Measurements from ENCODE around the gene PRRC2A. TPM values are rescaled to one million over a fixed set of nuclear protein-coding genes. Genes with fewer than 3 reads are reported as not detected.

PRRC2A gene
- total RNA-seq, 6 donors from 2014 or later: 80.1 to 154 (median 125) TPM

DNA sequence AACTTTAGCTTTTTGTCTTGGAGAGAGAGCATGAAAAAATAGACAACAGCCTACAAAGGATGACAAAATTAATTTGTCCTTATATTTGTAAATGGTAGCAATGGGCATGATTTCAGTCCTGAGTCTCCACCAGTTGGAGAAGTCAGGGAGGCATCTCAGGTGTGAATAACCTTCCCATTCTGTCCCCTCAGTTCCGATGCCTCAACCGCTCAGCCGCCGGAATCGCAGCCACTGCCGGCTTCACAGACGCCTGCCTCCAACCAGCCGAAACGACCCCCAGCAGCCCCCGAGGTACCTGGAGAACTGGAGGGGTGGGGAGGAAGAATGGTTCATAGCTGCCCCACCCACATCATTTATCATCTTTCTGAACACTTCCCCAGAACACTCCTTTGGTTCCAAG lies 3.6 kb downstream of the PRRC2A start:
- no peak for TF ChIP-seq POLR2AphosphoS5 (IDR thresholded peaks at IDR 0.05)
- TF ChIP-seq, protein P1, sequence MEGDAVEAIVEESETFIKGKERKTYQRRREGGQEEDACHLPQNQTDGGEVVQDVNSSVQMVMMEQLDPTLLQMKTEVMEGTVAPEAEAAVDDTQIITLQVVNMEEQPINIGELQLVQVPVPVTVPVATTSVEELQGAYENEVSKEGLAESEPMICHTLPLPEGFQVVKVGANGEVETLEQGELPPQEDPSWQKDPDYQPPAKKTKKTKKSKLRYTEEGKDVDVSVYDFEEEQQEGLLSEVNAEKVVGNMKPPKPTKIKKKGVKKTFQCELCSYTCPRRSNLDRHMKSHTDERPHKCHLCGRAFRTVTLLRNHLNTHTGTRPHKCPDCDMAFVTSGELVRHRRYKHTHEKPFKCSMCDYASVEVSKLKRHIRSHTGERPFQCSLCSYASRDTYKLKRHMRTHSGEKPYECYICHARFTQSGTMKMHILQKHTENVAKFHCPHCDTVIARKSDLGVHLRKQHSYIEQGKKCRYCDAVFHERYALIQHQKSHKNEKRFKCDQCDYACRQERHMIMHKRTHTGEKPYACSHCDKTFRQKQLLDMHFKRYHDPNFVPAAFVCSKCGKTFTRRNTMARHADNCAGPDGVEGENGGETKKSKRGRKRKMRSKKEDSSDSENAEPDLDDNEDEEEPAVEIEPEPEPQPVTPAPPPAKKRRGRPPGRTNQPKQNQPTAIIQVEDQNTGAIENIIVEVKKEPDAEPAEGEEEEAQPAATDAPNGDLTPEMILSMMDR (IDR thresholded peaks at IDR 0.05): no peak
- TF ChIP-seq EP300 (IDR thresholded peaks at IDR 0.05): no peak
- no peak for TF ChIP-seq POLR2A (IDR thresholded peaks at IDR 0.05)

DNA sequence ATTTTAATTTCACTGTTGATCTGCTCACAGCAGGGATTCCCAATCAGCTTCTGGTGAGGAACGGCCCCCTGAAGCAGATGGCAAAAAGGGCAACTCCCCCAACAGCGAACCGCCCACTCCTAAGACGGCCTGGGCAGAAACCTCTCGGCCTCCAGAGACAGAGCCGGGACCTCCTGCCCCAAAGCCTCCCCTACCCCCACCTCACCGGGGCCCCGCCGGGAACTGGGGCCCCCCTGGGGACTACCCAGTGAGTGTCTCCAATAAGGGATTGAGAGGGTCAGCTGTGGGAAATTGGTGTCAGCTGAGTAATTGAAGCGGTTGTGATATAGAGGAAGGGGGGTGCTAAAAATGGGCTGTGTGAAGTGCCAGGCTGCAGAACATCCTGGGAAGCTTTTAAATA lies 6.4 kb downstream of the PRRC2A start:
- DNase-seq: peak in 1 of 2 donors; percentile 50
- Histone ChIP-seq H3K9me3 (no peaks in the 10 kb centered on the region), H3K4me3 (no peak overlapping the region), H3K36me3 (peaks cover 70 to 91% (median 87%) of the 10 kb centered on the region in 4 donors), H3K4me1 (peaks cover 7 to 12% (median 11%) of the 10 kb centered on the region in 4 donors), H3K27ac (no peak overlapping the region), H3K27me3 (no peaks in the 10 kb centered on the region)
- TF ChIP-seq POLR2AphosphoS5 (IDR thresholded peaks at IDR 0.05) (no peak), EP300 (IDR thresholded peaks at IDR 0.05) (no peak), POLR2A (IDR thresholded peaks at IDR 0.05) (no peak)
- TF ChIP-seq, protein P1 (IDR thresholded peaks at IDR 0.05): no peak
- 89 to 96% methylated on average over 8 to 10 of the region's 10 CpGs for WGBS, 2 donors
- ATAC-seq (ENCODE audit: low FRiP score in 2 of 2): no peak

More for the DNA sequence above, 3.6 kb downstream of the PRRC2A start:
- Histone ChIP-seq H3K4me3 (no peak overlapping the region), H3K27me3 (no peaks in the 10 kb centered on the region), H3K27ac (no peak overlapping the region), H3K36me3 (peaks cover 50 to 62% (median 59%) of the 10 kb centered on the region in 4 donors), H3K4me1 (peaks cover 15 to 27% (median 18%) of the 10 kb centered on the region in 4 donors), H3K9me3 (no peaks in the 10 kb centered on the region)
- WGBS, 2 donors: 88 to 90% methylated on average over 9 to 10 of the region's 10 CpGs
- DNase-seq: peak in 1 of 2 donors; percentile 55
- no peak for ATAC-seq (ENCODE audit: low FRiP score in 2 of 2)

GRCh38 chr6:31627690-31628287 lies 7.3 kb downstream of the PRRC2A start:
- H3K36me3 ChIP-seq: peaks cover 70 to 99% (median 95%) of the 10 kb centered on the region in 4 donors
- H3K4me3 ChIP-seq: no peak overlapping the region
- TF ChIP-seq POLR2AphosphoS5 (IDR thresholded peaks at IDR 0.05): no peak
- WGBS, 2 donors: 95 to 98% methylated on average over 18 of the region's 19 CpGs
- H3K4me1 ChIP-seq: peaks cover 0 to 4% (median 2%) of the 10 kb centered on the region in 4 donors
- H3K27ac ChIP-seq: no peak overlapping the region
- DNase-seq (peak in 1 of 2 donors; percentile 72), ATAC-seq (ENCODE audit: low FRiP score in 2 of 2) (no peak)
- H3K27me3 ChIP-seq: no peaks in the 10 kb centered on the region
- H3K9me3 ChIP-seq: no peaks in the 10 kb centered on the region

- no peaks in the 10 kb centered on the region for H3K9me3 ChIP-seq
- H3K4me3 ChIP-seq: no peak overlapping the region
- 88 to 93% methylated on average over 7 of the region's 7 CpGs for WGBS, 2 donors
- H3K27ac ChIP-seq: no peak overlapping the region
- H3K36me3 ChIP-seq: peaks cover 71 to 100% (median 100%) of the 10 kb centered on the region in 4 donors
- TF ChIP-seq POLR2AphosphoS5 (IDR thresholded peaks at IDR 0.05) (no peak), EP300 (IDR thresholded peaks at IDR 0.05) (no peak), POLR2A (IDR thresholded peaks at IDR 0.05) (no peak)
- TF ChIP-seq, protein P1 (IDR thresholded peaks at IDR 0.05): no peak
- H3K4me1 ChIP-seq: no peaks in the 10 kb centered on the region
- no peaks in the 10 kb centered on the region for H3K27me3 ChIP-seq
- ATAC-seq (ENCODE audit: low FRiP score in 2 of 2) (no peak), DNase-seq (no peak)
These were observed 8.5 kb downstream of the PRRC2A start for GRCh38 chr6:31629014-31629413.

- TF ChIP-seq, protein P1 (IDR thresholded peaks at IDR 0.05): no peak
- TF ChIP-seq POLR2A (IDR thresholded peaks at IDR 0.05) (no peak), EP300 (IDR thresholded peaks at IDR 0.05) (no peak), POLR2AphosphoS5 (IDR thresholded peaks at IDR 0.05) (no peak)
- H3K36me3 ChIP-seq: peaks cover 66 to 100% (median 100%) of the 10 kb centered on the region in 4 donors
- 93 to 94% methylated on average over 25 of the region's 25 CpGs for WGBS, 2 donors
These were observed 9.8 kb downstream of the PRRC2A start for GRCh38 chr6:31630177-31630934.

More at GRCh38 chr6:31630177-31630934, 9.8 kb downstream of the PRRC2A start:
- H3K4me3 ChIP-seq: no peak overlapping the region
- ATAC-seq (ENCODE audit: low FRiP score in 2 of 2) (peak in 1 of 2 donors; percentile 15), DNase-seq (no peak)
- H3K9me3 ChIP-seq: no peaks in the 10 kb centered on the region
- H3K27ac ChIP-seq: no peak overlapping the region
- H3K4me1 ChIP-seq: no peaks in the 10 kb centered on the region
- H3K27me3 ChIP-seq: no peaks in the 10 kb centered on the region

Data from upper lobe of left lung (tissue), 6 donors.